Measurements from ENCODE around the gene SH3PXD2A.
A peak's percentile ranks its signal among the peaks of the same experiment; 100 is the strongest.

The SH3PXD2A gene

DNA sequence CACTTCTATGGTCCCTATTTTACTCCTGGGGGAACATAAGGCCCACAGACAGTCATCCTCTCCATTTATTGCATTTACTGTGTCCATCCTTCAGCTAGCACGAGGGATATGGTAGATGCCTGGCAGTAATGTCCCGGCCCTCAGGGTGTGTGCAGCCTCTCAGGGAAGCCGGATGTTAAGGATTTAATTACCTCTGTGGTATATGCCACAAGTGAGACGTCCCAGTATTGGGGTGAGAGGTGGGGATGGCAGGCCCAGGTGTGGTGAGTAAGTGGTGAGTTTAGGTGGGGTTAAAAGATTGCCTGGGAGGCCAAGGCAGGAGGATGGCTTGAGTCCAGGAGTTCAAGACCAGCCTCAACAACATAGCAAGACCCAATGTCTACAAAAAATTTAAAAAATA is 144.9 kb downstream of the SH3PXD2A start:
- DNase-seq (ENCODE audit: low read depth in 1 of 2, low spot score in 1 of 2): no peak

DNA sequence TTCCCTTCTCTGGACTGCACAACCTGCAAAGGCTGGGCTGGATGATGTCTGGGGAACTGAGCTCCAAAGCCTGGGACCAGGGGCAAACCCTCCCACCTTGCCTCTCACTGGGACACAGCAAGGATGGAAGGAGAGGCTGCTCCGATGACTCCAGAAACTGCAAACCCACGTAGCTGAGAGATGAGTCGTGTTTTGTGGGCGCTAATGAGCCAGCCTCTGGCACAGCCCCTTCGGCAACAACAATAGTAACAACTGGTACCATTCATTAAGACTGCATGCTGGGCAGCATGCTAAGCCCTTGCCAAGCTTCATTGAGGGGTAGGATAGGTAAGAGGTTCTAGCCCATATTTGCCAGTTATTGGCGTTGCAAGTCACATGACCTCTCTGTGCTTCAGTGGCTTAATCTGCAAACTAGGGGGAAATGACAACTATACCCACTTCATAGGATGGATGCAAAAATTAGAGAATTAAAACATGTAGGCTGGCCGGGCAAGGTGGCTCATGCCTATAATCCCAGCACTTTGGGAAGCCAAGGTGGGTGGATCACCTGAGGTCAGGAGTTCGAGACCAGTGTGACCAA is 145.9 kb downstream of the SH3PXD2A start:
- DNase-seq (ENCODE audit: low read depth in 1 of 2, low spot score in 1 of 2): no peak

DNA sequence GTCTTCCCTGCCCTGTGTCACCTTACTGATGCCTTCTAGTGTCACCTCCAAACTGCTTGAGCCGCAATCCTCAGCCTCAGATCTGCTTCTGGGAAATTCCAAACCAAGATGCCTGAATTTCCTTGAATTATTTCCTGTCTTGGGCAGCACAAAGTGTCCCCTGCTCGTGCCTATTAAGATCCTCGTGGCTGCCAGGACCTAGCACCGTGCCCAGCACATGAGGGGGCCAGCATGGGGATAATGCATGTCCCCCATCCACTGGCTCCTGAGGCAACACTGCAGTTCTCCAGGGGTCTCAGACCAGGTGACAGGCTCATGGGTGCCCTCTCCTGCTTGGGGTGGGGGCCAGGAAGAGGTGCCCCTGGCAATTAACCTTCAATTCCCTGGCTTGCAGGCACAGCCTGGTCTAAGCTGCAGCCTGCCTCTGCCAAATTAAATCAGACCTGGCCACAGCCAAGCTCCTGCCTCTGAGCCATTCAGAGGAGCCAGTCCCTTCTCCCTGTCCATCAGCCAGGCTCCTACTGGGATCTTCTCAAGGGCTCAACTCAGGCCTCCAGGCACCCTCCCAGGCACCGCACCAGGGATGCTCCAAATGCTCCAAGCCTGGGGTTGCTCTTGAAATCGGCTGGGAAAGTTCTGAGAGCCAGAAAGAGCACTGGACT is 146.6 kb downstream of the SH3PXD2A start:
- no peak for DNase-seq (ENCODE audit: low read depth in 1 of 2, low spot score in 1 of 2)

DNA sequence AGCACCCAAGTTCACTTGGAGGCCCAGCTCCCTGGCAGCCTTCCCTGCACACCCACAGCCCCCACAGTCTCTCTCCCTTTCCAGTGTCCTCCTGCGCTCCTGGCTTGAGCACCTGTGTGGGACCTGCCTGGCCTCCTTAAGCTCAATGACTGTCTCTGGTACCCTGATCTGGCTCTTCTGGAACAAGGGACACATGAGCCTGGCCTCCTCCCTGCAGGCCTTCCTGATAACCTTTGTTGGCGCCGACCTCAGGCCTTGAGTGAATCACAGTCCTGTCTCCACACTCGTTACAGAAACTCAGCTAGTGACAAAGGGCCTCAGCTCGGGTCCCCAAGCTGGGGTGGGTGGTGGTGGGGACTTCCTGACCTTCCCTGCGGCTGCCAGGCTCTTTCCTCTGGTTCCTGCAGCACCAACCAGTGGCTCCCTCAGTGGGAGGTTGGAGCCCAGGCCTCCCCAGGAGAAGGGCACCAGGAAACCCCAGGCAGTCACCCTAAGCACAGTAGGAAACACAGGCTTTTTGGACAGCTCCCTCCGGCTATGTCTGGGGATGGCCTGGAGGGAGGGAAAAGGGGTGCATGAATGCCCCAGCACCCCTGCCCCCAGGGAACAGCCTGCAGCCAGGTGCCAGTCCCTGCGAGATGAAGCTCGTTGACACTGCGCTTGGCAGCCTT is 147.3 kb downstream of the SH3PXD2A start:
- DNase-seq (ENCODE audit: low read depth in 1 of 2, low spot score in 1 of 2): no peak

DNA sequence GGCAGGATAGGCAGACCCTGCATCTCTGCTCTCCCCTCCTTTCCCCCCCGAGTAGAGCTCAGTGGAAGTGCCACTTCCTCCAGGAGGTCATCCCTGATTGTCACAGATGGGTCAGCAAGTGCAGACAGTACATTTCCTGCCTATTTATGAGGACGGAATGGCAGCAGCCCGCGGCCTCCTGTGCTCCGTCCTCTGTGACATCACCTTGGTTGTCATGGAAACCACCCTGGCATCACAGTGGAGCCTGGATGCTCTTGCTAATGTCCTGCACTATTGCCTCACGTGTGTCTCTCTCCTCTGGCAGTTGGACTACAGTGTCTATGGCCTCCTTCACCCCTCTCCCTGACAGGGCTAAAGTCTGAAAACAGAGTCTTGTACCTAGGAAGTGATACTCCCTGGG is 148.6 kb downstream of the SH3PXD2A start:
- DNase-seq (ENCODE audit: low read depth in 1 of 2, low spot score in 1 of 2): no peak

DNA sequence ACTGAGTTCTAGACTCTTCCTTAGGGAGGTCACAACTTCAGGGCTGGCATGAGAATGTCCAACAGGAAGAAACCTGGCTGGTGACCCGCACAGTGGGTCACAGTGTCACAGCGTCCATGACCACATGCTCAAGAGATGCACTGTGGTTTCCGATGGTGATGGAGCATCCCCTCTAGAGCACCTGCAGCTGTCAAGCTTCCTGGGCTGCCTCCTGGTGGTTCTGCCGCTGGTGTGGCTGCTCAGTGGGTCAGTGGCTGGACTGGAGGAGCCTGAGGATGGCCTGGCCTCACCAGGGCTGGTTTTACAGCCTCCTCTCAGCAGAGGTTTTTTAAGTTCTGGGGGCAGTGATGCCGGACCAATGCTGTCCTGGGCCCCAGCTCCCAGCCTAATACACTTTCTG is 149.3 kb downstream of the SH3PXD2A start:
- no peak for DNase-seq (ENCODE audit: low read depth in 1 of 2, low spot score in 1 of 2)

DNA sequence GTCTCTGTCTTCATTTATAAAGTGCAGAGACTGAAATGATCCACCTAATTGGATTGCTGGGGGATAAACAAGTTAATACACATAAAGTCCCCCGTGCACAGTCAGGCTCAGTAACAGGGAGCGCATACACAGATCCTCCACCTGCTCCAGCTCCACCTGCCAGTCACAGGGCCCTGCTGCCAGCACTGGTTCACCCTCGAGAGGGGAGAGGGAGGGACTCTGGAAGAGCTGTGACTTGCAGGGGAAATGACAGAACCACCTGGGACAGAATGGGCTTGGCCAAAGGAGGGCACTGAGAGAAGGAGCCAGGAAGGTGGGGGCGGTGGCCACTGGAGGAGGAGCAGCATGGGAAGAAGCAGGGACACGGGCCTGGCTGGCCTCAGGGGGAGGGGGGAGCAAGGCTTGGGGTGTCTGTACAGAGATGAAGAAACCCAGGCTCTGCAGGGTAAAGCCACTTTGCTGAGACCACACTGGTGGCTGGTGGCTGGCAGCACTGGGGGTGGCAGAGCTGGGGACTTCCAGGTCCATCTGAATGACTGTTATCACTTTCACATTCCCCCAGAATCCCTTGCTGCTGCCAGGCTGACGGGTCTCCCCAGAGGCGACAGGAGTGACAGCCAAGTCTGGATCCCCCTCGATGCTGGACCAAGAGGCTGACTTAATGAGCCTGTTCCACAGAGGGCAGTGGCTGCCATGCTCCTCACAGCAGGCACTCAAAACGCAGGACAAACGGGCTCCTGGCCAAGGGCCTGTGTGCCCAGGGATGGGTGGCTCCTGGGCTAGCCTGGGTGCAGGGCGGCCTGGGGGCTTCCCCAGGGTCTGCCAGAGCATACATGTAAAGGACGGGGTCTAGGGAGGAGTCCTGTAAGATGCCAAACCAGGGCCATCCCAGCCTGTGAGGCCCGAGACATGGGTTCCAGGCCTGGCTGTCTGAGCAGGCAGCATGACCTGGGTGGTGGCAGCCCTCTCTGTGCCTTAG is 151.1 kb downstream of the SH3PXD2A start:
- no peak for DNase-seq (ENCODE audit: low read depth in 1 of 2, low spot score in 1 of 2)

DNA sequence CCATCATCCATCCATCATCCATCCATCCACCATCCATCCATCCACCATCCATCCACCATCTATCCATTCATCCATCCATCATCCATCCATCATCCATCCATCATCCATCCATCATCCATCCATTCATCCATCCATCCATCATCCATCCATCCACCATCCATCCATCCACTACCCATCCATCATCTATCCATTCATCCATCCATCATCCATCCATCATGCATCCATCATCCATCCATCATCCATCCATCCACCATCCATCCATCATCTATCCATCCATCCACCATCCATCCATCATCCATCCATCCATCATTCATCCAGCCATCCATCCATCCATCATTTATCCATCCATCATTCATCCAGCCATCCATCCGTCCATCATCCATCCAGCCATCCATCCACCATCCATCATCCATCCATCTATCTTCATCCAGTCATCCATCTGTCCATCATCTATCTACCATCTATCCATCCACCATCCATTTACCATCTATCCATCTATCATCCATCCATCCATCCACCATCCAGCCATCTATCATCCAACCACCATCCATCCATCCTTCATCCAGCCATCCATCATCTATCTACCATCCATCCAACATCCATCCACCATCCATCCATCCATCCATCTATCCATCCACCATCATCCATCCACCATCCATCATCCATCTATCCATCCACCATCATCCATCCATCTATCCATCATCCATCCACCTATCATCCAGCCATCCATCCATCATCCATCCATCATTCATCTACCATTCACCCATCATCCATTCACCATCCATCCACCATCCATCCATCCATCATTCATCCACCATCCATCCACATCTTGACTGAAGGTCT is 153.8 kb downstream of the SH3PXD2A start:
- DNase-seq (ENCODE audit: low read depth in 1 of 2, low spot score in 1 of 2): no peak

DNA sequence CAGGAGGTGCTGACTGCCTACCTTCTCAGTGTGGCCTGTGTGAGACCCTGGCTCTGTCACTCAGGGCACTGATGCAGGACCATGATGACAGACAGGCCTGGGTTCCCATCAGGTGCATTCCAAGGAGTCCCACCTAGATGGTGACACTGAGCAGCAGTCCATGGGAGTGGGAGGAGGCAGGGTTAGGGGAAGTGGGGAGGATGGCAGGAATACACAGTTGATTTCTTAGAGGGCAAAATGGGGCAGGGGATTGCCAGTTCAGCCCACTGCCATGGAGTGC is 155.0 kb downstream of the SH3PXD2A start:
- DNase-seq (ENCODE audit: low read depth in 1 of 2, low spot score in 1 of 2): no peak

DNA sequence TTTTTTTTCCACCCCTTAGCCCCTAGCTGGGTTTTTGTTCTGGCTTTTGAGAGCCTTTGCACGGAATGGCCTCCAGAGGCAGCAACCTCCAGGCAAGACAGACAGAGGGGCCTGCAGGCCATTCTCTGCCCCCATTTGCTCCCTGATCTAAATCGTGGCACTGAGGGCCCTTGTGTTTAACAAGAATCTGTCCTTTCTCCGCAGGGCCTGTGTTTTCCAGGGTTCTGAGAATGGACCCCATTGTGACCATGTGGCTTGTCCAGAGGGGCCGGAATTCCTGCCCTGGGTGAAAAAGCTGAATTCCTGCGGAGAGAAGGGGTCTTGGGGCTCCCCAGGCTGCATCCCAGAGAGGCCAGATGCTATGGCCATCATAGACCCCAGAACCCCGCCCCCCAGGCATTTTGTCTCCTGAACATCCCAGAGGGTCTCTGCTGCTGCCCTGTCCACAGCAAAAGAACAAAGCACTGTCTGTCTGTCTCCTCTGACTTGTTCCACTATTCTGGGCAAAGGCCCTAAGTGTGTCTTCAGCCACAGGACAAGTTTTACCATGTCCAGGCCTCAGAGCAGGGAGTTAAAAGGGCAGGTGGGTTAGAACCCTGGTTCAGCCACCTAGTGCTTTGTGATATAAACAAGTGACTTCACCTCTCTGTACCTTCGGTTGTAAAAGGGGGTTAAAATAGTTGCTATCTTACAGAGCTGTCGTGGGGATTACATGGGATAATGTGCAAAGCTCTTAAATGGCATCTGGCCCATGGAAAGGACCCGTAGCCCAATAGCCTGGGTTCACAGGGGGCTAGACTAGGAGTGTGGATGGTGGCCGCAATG is 155.6 kb downstream of the SH3PXD2A start:
- no peak for DNase-seq (ENCODE audit: low read depth in 1 of 2, low spot score in 1 of 2)

DNA sequence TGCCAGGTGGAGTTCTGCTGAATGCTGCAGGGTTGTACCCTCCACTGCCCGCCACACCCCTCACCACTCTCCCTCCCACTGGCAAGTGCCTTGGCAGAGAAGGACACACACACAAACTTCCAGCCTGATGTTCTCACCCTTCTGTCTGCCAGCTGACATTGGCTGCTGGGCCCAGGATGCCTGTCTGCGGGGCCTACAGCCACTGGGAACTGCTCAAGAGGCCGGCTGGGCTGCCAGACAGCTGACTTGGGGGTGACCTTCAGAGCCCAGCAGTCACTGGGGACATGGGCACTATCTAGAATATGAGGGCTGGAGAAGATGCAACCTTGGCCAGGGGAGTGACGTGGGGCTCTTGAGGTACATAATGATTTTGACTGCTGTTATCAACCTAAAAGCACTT is 157.1 kb downstream of the SH3PXD2A start:
- no peak for DNase-seq (ENCODE audit: low read depth in 1 of 2, low spot score in 1 of 2)

DNA sequence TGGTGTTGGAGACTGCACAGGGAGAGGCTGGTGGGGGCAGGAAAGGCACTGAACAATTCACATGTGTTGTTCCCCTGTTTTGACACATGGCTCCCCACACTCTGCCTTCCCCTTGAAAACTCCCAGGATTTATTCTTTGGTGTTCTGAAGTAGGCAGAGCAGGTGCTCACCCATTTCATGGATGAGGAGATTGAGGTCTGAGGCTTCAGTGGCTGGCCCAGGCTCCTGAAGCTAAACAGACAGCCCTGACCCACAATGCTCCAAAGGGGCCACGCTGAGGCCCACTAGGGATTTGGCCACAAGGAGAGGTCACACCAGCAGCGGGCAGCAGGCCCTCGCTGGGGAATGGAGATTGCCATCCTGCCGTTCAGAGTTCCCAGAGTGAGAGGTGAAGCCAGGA is 157.6 kb downstream of the SH3PXD2A start:
- DNase-seq (ENCODE audit: low read depth in 1 of 2, low spot score in 1 of 2): no peak

DNA sequence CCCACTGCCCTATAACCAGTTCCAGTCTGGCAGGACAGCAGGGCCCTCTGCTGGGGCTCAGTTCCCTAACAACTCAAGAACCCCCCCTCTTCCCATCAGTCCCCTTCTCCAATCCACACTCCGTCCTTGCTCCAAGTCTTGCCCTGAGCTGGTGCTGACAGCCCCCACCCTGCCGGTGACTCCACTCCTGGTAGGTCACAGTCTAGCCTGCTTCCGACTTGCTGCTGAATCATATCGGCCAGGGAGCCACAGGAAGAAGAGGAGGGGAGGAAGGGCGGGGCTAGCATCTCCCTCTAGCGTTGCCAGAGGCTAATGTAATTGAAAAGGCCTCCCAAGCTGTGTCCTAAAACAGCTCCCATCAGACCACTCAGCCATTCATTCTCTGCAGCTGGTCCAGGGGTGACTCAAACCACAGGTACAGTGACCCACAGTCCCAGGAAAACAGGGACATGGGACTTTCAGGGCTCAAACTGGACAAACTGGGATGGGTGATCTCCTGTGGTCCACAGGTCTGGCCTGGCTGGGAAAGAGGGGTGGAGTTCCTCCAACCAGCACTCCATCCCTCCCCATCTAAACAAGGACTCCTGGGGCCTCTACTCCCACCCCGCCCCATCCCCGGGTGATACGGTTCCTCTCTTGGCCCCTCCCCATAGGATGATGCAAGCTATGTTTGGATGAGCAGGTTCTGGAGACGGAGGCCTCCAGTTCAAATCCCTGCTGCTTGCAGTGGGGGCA is 158.8 kb downstream of the SH3PXD2A start:
- peak; percentile 39 to 72 for DNase-seq (ENCODE audit: low read depth in 1 of 2, low spot score in 1 of 2)

DNA sequence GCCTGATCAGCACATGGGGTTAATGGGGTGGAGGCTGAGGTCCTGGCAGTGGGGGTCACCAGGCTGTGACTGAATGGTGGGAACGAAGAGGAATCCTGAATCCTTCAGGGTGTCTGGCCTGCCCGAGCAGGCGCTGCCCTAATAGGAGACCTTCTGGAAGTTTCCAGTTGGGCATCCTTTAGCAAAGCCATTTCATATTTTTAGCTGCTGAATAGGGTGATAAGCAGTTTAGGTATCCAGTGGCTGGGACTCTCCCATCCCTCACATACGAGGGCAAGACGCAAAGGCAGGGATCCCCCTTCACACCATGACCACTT is 159.3 kb downstream of the SH3PXD2A start:
- no peak for DNase-seq (ENCODE audit: low read depth in 1 of 2, low spot score in 1 of 2)

DNA sequence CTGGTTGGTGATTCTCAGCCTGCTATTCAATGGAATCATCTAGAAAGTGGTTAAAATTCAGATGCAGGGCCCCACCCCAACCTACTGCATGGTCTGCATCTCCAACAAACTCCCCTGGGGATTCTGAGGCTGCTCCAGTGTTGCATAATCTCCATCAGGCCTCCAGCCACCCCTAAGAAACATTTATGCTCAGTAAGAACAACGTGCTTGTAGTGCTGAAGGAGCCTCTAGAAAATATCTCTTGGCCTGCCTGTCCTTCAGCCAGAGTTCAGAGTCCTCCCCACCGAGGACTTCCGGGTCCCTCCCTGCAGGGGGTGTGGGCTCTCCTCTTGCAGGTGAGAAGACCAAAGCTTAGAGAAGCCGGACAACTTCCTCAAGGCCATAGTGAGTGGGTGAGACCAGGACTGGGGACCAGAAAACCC is 159.8 kb downstream of the SH3PXD2A start:
- DNase-seq (ENCODE audit: low read depth in 1 of 2, low spot score in 1 of 2): no peak

DNA sequence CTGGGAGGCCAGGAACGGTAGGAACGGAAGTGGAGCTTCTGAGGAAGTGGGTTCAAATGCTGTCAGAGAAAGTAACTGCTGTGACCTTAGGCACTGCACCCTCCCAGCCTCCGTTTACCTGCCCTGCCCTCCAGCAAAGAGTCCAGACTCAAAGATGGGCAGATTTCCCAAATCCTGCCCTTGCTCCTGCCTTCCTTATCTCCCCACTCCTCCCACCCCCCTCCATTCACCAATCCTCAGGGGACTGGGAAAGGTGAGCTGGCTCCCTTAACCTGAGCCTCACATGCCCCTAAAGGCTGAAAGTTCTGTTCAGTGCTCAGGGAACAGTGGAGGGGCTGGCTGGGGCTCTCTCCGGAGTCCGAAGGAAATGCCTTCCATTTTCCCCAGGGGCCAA is 161.6 kb downstream of the SH3PXD2A start:
- no peak for DNase-seq (ENCODE audit: low read depth in 1 of 2, low spot score in 1 of 2)

DNA sequence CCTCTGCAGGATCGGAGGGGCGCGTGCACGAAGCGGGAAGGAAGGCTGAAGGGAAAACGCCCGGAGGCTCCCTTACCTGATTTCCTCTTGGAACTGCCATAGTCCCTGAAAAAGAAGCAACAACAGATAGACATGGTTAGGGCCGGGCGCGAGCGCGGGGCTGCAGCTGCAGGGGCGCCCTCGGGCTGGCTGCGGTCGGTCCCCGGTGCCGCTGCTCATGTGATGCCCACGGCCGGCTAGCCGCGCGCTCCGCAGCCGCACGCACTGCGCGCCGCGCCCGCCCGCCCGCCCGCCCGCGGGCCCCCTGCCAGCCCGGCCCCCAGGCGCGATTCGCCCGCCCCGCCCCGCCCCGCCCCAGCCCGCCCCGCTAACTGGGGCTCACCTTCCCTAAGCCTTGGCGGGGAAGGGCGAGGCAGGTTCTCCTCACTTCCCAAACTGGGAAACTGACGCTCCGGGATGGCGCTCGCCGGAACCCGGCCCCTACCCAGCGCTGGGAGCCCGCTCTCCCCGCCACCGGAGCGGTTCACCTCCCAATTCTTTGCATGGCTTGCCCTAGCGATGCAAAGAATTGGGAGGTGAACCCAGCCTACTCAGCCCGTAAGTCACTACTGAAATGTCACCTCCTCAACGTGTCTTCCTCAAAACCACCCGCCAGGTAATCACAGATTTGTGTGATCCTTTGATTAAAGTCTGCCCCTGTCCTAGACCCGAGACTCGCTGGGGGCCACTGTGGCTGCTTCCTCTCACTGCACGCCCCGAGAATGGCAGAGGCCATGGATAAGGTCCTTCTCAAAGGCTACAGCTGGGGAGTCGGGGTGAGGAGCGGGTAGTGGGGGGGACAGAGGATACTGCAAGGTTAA is 162.2 kb downstream of the SH3PXD2A start:
- DNase-seq (ENCODE audit: low read depth in 1 of 2, low spot score in 1 of 2): peak in 1 of 2 donors; percentile 17

DNA sequence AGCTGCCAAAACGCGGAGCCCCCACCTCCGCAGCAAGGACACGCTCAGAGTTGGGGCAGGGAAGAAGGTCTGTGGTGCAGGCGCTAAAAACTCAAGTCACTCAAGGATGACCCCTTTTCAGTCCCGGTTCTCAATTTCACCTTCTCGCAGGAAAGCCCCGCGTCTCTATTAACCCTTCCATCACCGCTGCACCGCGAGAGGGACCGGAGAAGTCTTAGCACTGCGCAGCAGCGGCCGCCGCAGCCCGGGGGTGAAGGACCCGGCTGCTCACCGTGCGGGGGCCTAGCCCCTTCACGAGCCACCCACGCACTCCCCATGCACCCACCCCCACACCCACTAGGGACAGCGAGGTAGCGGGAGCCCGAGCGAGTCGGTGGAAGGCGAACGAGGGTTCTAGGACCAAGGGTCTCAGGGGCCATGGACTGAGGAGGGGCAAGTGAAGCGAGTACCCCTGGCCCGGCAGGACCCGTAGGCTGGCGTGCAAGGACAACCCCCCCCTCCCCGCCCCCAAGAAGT is 162.9 kb downstream of the SH3PXD2A start:
- DNase-seq (ENCODE audit: low read depth in 1 of 2, low spot score in 1 of 2): no peak
